IMR-90 (cell line): ENCODE results near the gene HPS4. TPM values are rescaled to one million over a fixed set of nuclear protein-coding genes. Genes with fewer than 3 reads are reported as not detected.

Experiments
- ATAC-seq: fragments of 200-7000 bp; cut with Tn5 transposase; 2 replicates; pipeline ENCODE4 v1.9.1; 2020; ENCODE audit warnings: low read depth, mild to moderate bottlenecking, moderate library complexity
- BruUV-seq: library from RNA; stranded (reverse); fragments of 400-500 nt; replicated peaks from 2 replicates; lab custom pipeline; 2021; lab: Mats Ljungman, UMichigan
- CTCF ChIA-PET: fragments of 300-600 bp; formaldehyde crosslinking; extraction: SDS; loops from one replicate; lab custom pipeline; 2021; ENCODE audit warnings: antibody characterized with exemption; lab: Yijun Ruan, JAX
- POLR2A ChIA-PET: fragments of 300-600 bp; sonication (Branson Sonifier 250); formaldehyde crosslinking; loops from one replicate; lab custom pipeline; 2022; ENCODE audit warnings: antibody characterized with exemption; ENCODE audit not compliant: unreplicated experiment; lab: Charles Lee
- DNase-seq: peaks from one replicate; pipeline ENCODE4 v3.0.0; 2013
- H2AFZ ChIP-seq: replicated peaks from 2 replicates; pipeline ENCODE3; 2013; ENCODE audit warnings: low read length, mild to moderate bottlenecking; ENCODE audit not compliant: poor library complexity
- H2AK5ac ChIP-seq: 2 replicates; pipeline ENCODE4 v1.6.1; 2013; ENCODE audit warnings: low read depth, low read length, inconsistent platforms
- H2AK9ac ChIP-seq: replicated peaks from 2 replicates; pipeline ENCODE3; 2013; ENCODE audit warnings: mild to moderate bottlenecking, low read depth, low read length, moderate library complexity; ENCODE audit not compliant: poor library complexity
- H2BK120ac ChIP-seq: 2 replicates; pipeline ENCODE4 v1.6.1; 2013; ENCODE audit warnings: low read depth, low read length, inconsistent platforms
- H2BK15ac ChIP-seq: 3 replicates; pipeline ENCODE4 v1.6.1; 2013; ENCODE audit warnings: low read depth, low read length, inconsistent platforms
- H2BK20ac ChIP-seq: 2 replicates; pipeline ENCODE4 v1.6.1; 2013; ENCODE audit warnings: low read depth, mild to moderate bottlenecking, inconsistent platforms, low read length, moderate library complexity
- H2BK5ac ChIP-seq: 2 replicates; pipeline ENCODE4 v1.6.1; 2013; ENCODE audit warnings: mild to moderate bottlenecking, low read depth, low read length, inconsistent platforms; ENCODE audit not compliant: poor library complexity, severe bottlenecking
- H3K14ac ChIP-seq: replicated peaks from 2 replicates; pipeline ENCODE4 v1.6.1; 2013; ENCODE audit warnings: low read depth, low read length, inconsistent platforms
- H3K18ac ChIP-seq: 2 replicates; pipeline ENCODE4 v1.6.1; 2013; ENCODE audit warnings: low read depth, low read length, control low read depth
- H3K23ac ChIP-seq: 2 replicates; pipeline ENCODE4 v1.6.1; 2013; ENCODE audit warnings: low read depth, low read length, inconsistent platforms
- H3K27ac ChIP-seq: 2 replicates; pipeline ENCODE4 v1.5.1; 2013; ENCODE audit warnings: mild to moderate bottlenecking, control low read depth, low read length; ENCODE audit not compliant: insufficient read depth
- H3K27me3 ChIP-seq: 2 replicates; pipeline ENCODE4 v1.6.1; 2013; ENCODE audit warnings: low read length; ENCODE audit not compliant: control insufficient read depth, insufficient read depth
- H3K36me3 ChIP-seq: 2 replicates; pipeline ENCODE4 v1.6.1; 2013; ENCODE audit warnings: low read length, mixed read lengths; ENCODE audit not compliant: control insufficient read depth, insufficient read depth
- H3K4ac ChIP-seq: 2 replicates; pipeline ENCODE4 v1.6.1; 2013; ENCODE audit warnings: low read depth, low read length, inconsistent platforms
- H3K4me1 ChIP-seq: 2 replicates; pipeline ENCODE4 v1.6.1; 2013; ENCODE audit warnings: low read length, mixed read lengths; ENCODE audit not compliant: control insufficient read depth, insufficient read depth
- H3K4me2 ChIP-seq: 2 replicates; pipeline ENCODE4 v1.6.1; 2013; ENCODE audit warnings: low read depth, mild to moderate bottlenecking, control low read depth, low read length, moderate library complexity
- H3K4me3 ChIP-seq: 2 replicates; pipeline ENCODE4 v1.5.1; 2013; ENCODE audit warnings: low read depth, mild to moderate bottlenecking, control low read depth, low read length, moderate library complexity; ENCODE audit not compliant: insufficient read depth
- H3K56ac ChIP-seq: 2 replicates; pipeline ENCODE4 v1.6.1; 2013; ENCODE audit warnings: low read length, inconsistent platforms; ENCODE audit not compliant: insufficient read depth; ENCODE audit errors: extremely low read depth
- H3K79me1 ChIP-seq, 2 experiments: 2 replicates each; pipeline ENCODE4 v1.6.1; 2013; ENCODE audit warnings: low read length in 2 of 2, inconsistent platforms in 1 of 2, low read depth in 1 of 2
- H3K9ac ChIP-seq: 2 replicates; pipeline ENCODE4 v1.6.1; 2013; ENCODE audit warnings: low read depth, low read length, control low read depth
- H3K9me1 ChIP-seq: 2 replicates; pipeline ENCODE4 v1.6.1; 2013; ENCODE audit warnings: low read length, inconsistent platforms; ENCODE audit not compliant: insufficient read depth
- H3K9me3 ChIP-seq: 2 replicates; pipeline ENCODE4 v1.6.1; 2013; ENCODE audit warnings: low read length; ENCODE audit not compliant: control insufficient read depth, insufficient read depth
- H4K20me1 ChIP-seq: 2 replicates; pipeline ENCODE4 v1.6.1; 2013; ENCODE audit warnings: low read length, inconsistent platforms; ENCODE audit not compliant: insufficient read depth
- H4K5ac ChIP-seq: 2 replicates; pipeline ENCODE4 v1.6.1; 2013; ENCODE audit warnings: mild to moderate bottlenecking, low read depth, low read length, control low read depth
- H4K8ac ChIP-seq, 2 experiments: 2 replicates each; pipeline ENCODE4 v1.6.1; 2013; ENCODE audit warnings: low read depth in 2 of 2, low read length in 2 of 2, control low read depth in 1 of 2, inconsistent platforms in 1 of 2
- H4K91ac ChIP-seq: 2 replicates; pipeline ENCODE4 v1.6.1; 2013; ENCODE audit warnings: low read depth, low read length, inconsistent platforms; ENCODE audit not compliant: insufficient read depth
- CHD1 ChIP-seq: IDR thresholded peaks from 2 replicates; pipeline ENCODE4 v1.6.1; 2012; ENCODE audit warnings: low read depth, low read length, improper control_type of control experiment
- MAFK ChIP-seq: IDR thresholded peaks from 2 replicates; pipeline ENCODE4 v1.6.1; 2012; ENCODE audit warnings: low read depth, low read length, improper control_type of control experiment
- MAZ ChIP-seq: IDR thresholded peaks from 2 replicates; pipeline ENCODE4 v1.6.1; 2012; ENCODE audit warnings: low read depth, mild to moderate bottlenecking, low read length, improper control_type of control experiment, moderate library complexity, borderline replicate concordance
- MXI1 ChIP-seq: IDR thresholded peaks from 2 replicates; pipeline ENCODE4 v1.6.1; 2012; ENCODE audit warnings: low read depth, mild to moderate bottlenecking, low read length, moderate library complexity, borderline replicate concordance
- NFE2L2 ChIP-seq: fragments of 150-350 bp; IDR thresholded peaks from 2 replicates; pipeline ENCODE4 v1.6.1; 2016; ENCODE audit warnings: low read depth, mild to moderate bottlenecking, low read length
- POLR2A ChIP-seq: IDR thresholded peaks from 2 replicates; pipeline ENCODE4 v1.6.1; 2012; ENCODE audit warnings: mild to moderate bottlenecking, low read depth, low read length
- RAD21 ChIP-seq: IDR thresholded peaks from 2 replicates; pipeline ENCODE4 v1.6.1; 2012; ENCODE audit warnings: low read length, improper control_type of control experiment
- SMC3 ChIP-seq: fragments of 150-350 bp; IDR thresholded peaks from 2 replicates; pipeline ENCODE4 v1.6.1; 2016; ENCODE audit warnings: low read depth, mild to moderate bottlenecking, antibody characterized with exemption, low read length, moderate library complexity
- WGBS, 2 experiments: methylation state at CpG; one replicate each; pipeline versions ENCODE4 v1.1.5 to v1.1.7; 2013; ENCODE audit warnings: missing lambda C conversion rate in 2 of 2; ENCODE audit not compliant: insufficient read length in 1 of 2; ENCODE audit errors: extremely low coverage in 2 of 2; 5-methylcytosine and 5-hydroxymethylcytosine counted together
- dilution Hi-C: fragments of 300-500 bp; cut with HindIII; formaldehyde crosslinking; loops from one replicate; pipeline ENCODE4 v1.14.3; 2018; ENCODE audit warnings: low sequenced_read_pairs; ENCODE audit not compliant: unreplicated experiment
- in situ Hi-C: fragments of 300-500 bp; cut with MboI; formaldehyde crosslinking; loops from 3 replicates; pipeline ENCODE4 v1.14.3; 2019; ENCODE audit warnings: low sequenced_read_pairs, inconsistent platforms, mixed read lengths
- intact Hi-C: fragments of 100-400 bp; cut with micrococcal nuclease; formaldehyde crosslinking; loops from 2 replicates; pipeline ENCODE4 v1.10.0; 2022
- polyA plus RNA-seq, 3 experiments: library from polyadenylated mRNA; depleted of rRNA; stranded (reverse); fragments of >200 nt; gene quantifications; 2 replicates each; pipeline ENCODE4 v1.2.3, GENCODE V29; 2012; ENCODE audit warnings: low replicate concordance in 1 of 3
- total RNA-seq: library from RNA; depleted of rRNA; stranded (reverse); fragments of >200 nt; gene quantifications from 2 replicates; pipeline ENCODE4 v1.2.3, GENCODE V29; 2012

HPS4 gene
- total and polyA plus RNA-seq, 2 of the 4 experiments (the other 2 are of a cell fraction): 15.8 to 19.0 TPM

GRCh38 chr22:26429458-26430286 lies 53.9 kb downstream of the HPS4 start (continued):
- TF ChIP-seq NFE2L2: no peak
- no peak for TF ChIP-seq CHD1

DNA sequence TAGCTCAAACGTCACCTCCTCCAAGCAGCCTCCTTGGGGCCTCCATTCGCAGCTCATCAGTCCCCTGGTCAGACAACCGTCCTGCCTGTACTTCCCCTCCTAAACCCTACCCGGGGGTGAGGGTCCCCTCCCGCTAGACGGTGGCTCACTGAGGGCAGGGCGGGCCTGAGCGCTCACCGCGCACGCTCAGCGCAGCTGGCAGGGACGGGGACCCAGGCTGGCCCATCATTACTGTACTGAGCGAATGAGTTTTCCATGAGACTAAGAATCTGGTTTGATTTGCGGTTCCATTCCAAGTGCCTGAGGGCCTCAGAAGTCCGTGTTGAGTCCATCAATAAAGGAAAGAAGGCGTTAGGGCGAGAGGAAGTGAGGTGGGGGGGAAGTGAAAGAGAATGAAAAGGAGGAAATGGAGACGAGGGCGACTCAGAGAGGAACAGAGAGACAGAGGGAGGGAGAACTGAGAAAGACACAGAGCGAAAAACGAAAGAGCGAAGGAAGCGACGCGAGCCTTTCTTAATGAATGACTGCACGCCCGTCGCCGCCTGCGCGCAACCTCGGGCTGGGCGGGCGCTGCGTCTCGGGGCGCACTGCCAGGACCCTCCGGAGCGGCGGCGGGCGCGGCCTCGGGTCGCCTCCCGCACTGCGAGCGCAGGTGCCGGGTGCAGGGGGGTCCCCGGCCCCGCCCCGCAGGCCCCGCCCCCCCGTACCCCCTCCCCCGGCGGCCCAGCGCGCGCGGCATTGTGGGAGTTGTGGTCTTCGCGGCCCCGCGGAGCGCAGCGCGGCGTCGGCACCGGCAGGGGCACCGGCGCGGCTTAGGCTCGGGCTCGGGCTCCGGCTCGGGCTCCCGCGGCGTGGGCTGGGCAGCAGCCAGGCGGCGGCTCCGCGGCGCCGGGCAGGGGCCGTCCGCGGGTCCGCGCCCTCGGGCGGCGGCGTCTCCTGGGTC lies 54.8 kb downstream of the HPS4 start, which contains the start of gene ASPHD2:
TSS of gene ASPHD2 (plus strand) at position 746 of the 943 bp plus-strand sequence. CDS start 4,356 bp downstream, outside the sequence.
- in situ Hi-C loops (no loop called here), dilution Hi-C loops (no loop called here), intact Hi-C loops (no loop called here)
- Histone ChIP-seq H3K4me3 (peak within 1 kb of the TSS; percentile 72), H3K4me2 (peak within 1 kb of the TSS; percentile 91), H4K20me1 (no peaks in the 10 kb centered on the region), H3K4me1 (0 out of 2 replicates have a peak, but pooled peaks cover 2% of the 10 kb centered on the region), H2AFZ (peak within 1 kb of the TSS; percentile 94), H4K8ac (peak within 1 kb of the TSS; percentile 25 to 90; a peak in 3 of 4 replicates), H3K79me1 (no peaks in the 10 kb centered on the region), H3K9me3 (no peaks in the 10 kb centered on the region), H2AK9ac (peak within 1 kb of the TSS; percentile 87), H3K4ac (peak within 1 kb of the TSS; percentile 55), H2AK5ac (no peak within 1 kb of the TSS), H3K27me3 (peaks cover 19% of the 10 kb centered on the region), H3K56ac (peak within 1 kb of the TSS; percentile 42), H2BK120ac (peak within 1 kb of the TSS; percentile 24; the same call in 1 of the 2 replicates), H3K18ac (peak within 1 kb of the TSS; percentile 10), H3K14ac (peak within 1 kb of the TSS; percentile 85), H3K9me1 (0 out of 2 replicates have a peak, but pooled peaks cover 6% of the 10 kb centered on the region), H2BK5ac (peak within 1 kb of the TSS; percentile 28), H3K23ac (peak within 1 kb of the TSS; percentile 80), H4K5ac (peak within 1 kb of the TSS; percentile 9), H2BK20ac (no peak within 1 kb of the TSS; the same call in 1 of the 2 replicates), H4K91ac (peak within 1 kb of the TSS; percentile 10; the same call in 1 of the 2 replicates), H3K9ac (peak within 1 kb of the TSS; percentile 62), H2BK15ac (no peak within 1 kb of the TSS), H3K27ac (peak within 1 kb of the TSS; percentile 13), H3K36me3 (no peaks in the 10 kb centered on the region)
- WGBS, 2 experiments: 6% methylated on average over 13 of the region's 96 CpGs; no CpG with 5 or more reads in 1 of the 2 experiments
- POLR2A ChIA-PET: no interaction called here
- ATAC-seq (peak; percentile 93), DNase-seq (peak; percentile 51)
- CTCF ChIA-PET: no interaction called here
- BruUV-seq: no TSS peak
- no peak for TF ChIP-seq MAFK
- peak; percentile 7; the same call in 1 of the 2 replicates for TF ChIP-seq MAZ
- no peak for TF ChIP-seq NFE2L2
- TF ChIP-seq POLR2A: no peak
- TF ChIP-seq MXI1: no peak
- no peak for TF ChIP-seq RAD21
- no peak for TF ChIP-seq SMC3
